GM10248 (cell line): Measurements from ENCODE around the gene ANKS1A.
"Not testable (repeated sequence)": the region's sequence is repeated elsewhere in the genome, so short reads cannot be mapped to it uniquely, and the experiment has no call there.

ENCODE experiments used
- CTCF ChIA-PET: fragments of 300-600 bp; sonication (Branson Sonifier 250); formaldehyde crosslinking; extraction: SDS; loops from one replicate; lab custom pipeline; 2021; ENCODE audit warnings: antibody characterized with exemption; lab: Yijun Ruan, JAX
- POLR2A ChIA-PET: fragments of 350-650 bp; sonication (Branson Sonifier 250); formaldehyde crosslinking; extraction: SDS; loops from one replicate; lab custom pipeline; 2020; ENCODE audit warnings: antibody characterized with exemption; lab: Yijun Ruan, JAX
- DNase-seq: peaks from one replicate; pipeline ENCODE4 v3.0.0; 2012; ENCODE audit errors: extremely low spot score
- TF ChIP-seq, protein P1 (sequence below): IDR thresholded peaks from 2 replicates; pipeline ENCODE4 v1.5.1; 2012; ENCODE audit warnings: mild to moderate bottlenecking, low read depth; ENCODE audit errors: extremely low read depth, missing control alignments, control extremely low read depth

ANKS1A gene

DNA sequence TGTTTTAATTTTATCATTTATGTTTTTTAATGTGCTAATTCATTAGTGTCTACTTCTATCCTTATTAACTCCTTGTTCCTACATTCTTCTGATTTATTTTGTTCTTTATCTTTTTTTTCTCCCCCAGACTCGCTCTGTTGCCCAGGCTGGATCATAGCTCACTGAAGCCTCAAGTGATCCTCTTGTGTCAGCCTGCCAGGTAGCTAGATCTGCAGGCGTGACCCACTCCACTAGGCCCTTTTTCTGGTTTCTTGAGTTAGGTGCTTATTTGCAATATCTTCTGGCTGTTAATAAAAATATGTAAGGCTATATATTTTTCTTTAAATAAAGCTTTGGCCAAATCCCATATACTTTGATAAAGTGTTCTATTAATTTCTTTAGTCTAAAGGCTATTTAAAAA, 4.1 kb upstream of the ANKS1A start:
- no peak for DNase-seq
- TF ChIP-seq, protein P1, sequence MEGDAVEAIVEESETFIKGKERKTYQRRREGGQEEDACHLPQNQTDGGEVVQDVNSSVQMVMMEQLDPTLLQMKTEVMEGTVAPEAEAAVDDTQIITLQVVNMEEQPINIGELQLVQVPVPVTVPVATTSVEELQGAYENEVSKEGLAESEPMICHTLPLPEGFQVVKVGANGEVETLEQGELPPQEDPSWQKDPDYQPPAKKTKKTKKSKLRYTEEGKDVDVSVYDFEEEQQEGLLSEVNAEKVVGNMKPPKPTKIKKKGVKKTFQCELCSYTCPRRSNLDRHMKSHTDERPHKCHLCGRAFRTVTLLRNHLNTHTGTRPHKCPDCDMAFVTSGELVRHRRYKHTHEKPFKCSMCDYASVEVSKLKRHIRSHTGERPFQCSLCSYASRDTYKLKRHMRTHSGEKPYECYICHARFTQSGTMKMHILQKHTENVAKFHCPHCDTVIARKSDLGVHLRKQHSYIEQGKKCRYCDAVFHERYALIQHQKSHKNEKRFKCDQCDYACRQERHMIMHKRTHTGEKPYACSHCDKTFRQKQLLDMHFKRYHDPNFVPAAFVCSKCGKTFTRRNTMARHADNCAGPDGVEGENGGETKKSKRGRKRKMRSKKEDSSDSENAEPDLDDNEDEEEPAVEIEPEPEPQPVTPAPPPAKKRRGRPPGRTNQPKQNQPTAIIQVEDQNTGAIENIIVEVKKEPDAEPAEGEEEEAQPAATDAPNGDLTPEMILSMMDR, result no peak
- CTCF ChIA-PET, result no interaction called here
- POLR2A ChIA-PET, result no interaction called here

DNA sequence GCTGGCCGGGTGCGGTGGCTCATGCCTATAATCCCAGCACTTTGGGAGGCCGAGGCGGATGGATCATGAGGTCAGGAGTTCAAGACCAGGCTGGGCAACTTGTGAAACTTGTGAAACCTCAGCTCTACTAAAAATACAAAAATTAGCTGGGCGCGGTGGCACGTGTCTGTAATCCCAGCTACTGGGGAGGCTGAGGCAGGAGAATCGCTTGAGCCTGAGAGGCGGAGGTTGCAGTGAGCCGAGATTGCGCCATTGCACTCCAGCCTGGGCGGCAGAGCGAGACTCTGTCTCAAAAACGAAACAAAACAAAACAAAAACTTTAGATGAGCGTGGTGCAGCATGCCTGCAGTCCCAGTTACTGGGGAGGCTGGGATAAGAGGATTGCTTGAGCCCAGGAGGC, 3.2 kb upstream of the ANKS1A start:
- CTCF ChIA-PET, result not testable (repeated sequence)

DNA sequence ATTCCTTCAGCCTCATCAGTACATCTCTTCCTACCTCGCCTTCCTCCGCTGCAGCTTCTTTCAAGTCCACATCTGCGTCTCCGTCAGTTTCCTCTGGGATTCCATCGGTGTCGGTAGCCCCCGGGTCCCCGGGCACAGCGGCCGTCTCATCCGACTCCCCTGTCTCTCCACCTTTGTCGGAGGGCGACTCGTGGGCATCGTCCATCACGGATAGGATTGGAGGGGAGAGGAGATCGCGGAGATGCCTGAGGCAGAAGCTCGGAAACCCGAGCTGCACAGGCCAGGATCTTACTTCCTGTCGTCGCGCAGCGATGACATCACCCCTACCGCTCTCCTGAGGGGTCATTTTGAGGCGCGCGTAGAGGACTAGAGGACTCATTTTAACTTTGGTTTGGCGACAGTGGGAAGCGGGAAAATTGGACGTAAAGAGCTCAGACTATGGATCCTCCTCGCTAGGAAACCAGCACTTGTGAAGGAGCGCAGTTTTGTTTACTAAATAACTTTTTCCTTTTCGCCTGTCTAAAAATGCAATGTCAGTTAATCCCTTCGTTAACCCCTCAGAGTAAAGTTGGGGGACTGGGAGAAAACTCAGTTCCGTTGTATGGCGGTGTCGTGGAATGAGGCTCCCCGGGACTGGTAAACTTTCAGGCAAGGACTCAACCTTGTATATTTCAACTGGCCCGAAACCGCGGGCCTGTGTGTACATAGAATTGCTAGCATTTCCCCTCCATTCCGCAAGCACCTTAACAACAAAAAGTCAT, 1.1 kb upstream of the ANKS1A start, which contains the start of gene TAF11:
TSS of gene TAF11 (minus strand) at position 290 of the 761 bp plus-strand sequence. CDS start at position 205, 85 bp downstream.
- TF ChIP-seq, protein P1, result no peak
- ChIA-PET POLR2A (interaction anchor here (0.7 to 1.5 kb wide), 4 partner anchors 8 to 583 kb away, joined by 3 to 6 read pairs (median 3); partner anchors contain the start of gene BLTP3A), CTCF (interaction anchor here (1.0 to 2.2 kb wide), 4 partner anchors 11 to 252 kb away, joined by 3 to 9 read pairs (median 6); no protein-coding TSS in a partner anchor)
- DNase-seq, result peak; percentile 89

More for the DNA sequence above, 3.2 kb upstream of the ANKS1A start:
- DNase-seq, POLR2A ChIA-PET: not testable (repeated sequence)

DNA sequence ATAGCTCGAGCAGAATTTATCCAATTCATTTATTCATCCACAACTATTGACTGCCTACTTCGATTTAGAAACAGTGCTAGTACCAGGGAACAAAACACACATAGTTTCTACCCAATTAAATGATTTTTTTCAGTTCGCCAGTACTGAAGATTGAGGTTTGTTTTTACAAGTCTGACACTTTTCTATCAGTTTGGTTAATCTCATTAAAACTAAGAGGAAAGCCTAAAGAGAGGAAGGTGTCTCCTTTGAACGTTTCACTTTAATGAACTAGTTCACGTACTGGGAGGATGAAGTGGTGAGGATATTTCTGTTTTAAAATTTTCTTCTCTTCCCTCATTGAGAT, 570 bp upstream of the ANKS1A start:
- CTCF ChIA-PET, result interaction anchor here (1.2 to 2.2 kb wide), 3 partner anchors 16 to 251 kb away, joined by 4 to 9 read pairs (median 9); no protein-coding TSS in a partner anchor
- POLR2A ChIA-PET, result interaction anchor here (0.7 to 1.5 kb wide), 2 partner anchors 9 to 583 kb away, joined by 3 to 6 read pairs; no protein-coding TSS in a partner anchor
- TF ChIP-seq, protein P1, result no peak
- DNase-seq, result no peak

DNA sequence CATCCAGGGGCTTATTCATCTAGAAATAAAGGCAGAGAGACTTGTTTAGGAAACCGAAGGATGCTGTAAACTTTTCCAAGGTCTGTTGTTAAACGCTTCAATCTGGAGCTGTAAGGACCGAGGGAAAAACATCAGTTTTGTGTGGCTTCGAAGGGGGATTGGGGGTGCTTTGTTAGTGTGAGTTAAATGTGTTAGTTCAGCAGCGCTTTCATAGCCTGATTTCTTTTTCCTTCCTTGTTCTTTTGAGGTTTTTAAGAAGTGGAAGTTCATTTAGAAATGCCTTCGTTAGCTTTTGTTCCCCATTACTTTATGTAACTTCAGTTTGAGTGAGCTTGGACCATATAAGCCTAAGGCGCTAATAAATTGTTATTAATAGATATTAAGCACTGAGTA, 1.5 kb downstream of the ANKS1A start:
- TF ChIP-seq, protein P1, result no peak
- POLR2A ChIA-PET, result interaction anchor here (0.6 kb wide), 1 partner anchor 231 kb away, joined by 10 read pairs; no protein-coding TSS in a partner anchor
- DNase-seq, result no peak
- CTCF ChIA-PET, result interaction anchor here (1.6 kb wide), 1 partner anchor 314 kb away, joined by 3 read pairs; no protein-coding TSS in a partner anchor

DNA sequence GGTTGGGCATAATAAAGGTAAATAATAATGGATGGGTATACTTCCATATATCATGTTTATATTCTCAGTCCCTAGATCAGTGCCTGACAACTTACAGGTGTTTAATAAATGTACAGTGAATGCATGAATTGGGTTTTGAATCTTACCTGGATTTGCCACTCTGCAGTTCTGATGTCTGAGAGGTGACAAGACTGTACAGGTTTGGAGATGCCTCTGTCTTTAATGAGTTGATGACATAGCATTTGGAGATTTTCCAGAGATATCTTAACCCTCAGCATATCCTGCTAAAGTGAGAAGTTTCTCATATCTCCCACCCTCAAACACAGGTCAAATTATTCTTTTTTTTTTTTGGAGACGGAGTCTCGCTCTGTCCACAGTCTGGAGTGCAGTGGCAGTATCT, 2.2 kb downstream of the ANKS1A start:
- TF ChIP-seq, protein P1, result no peak
- ChIA-PET POLR2A (no interaction called here), CTCF (interaction anchor here (1.3 to 1.6 kb wide), 3 partner anchors 12 to 314 kb away, joined by 3 to 7 read pairs (median 3); no protein-coding TSS in a partner anchor)
- no peak for DNase-seq

DNA sequence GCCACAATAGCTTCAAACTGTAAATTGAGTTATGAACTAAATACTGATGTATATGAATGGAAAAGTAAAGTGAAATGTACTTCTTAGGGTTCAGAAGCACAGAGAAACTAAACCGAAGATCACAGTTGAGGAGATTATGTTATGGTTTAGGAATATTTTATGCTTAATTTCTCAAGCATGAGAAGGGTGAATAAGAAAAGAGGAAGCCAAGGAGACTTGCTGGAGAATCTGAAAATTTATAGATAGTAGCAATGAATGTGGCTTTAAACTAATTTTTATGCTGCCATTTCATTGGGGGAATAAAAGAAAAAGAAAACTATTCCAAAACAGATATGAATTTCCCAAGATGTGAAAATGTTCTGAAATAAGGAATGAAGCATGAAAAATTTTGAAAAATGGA, 5.6 kb downstream of the ANKS1A start:
- ChIA-PET CTCF (interaction anchor here (0.9 to 1.1 kb wide), 2 partner anchors 20 to 38 kb away, joined by 3 to 4 read pairs; no protein-coding TSS in a partner anchor), POLR2A (no interaction called here)
- no peak for DNase-seq
- TF ChIP-seq, protein P1, result no peak
